Activated naive CD4-positive, alpha-beta T cell treated with Interleukin-2 at 50 U/mL for 16 hours (primary cell): Measurements from ENCODE around the gene DUSP15.

Experiments used
- DNase-seq: peaks from one replicate; pipeline ENCODE4 v3.0.0-alpha.2; 2020

DUSP15 gene

DNA sequence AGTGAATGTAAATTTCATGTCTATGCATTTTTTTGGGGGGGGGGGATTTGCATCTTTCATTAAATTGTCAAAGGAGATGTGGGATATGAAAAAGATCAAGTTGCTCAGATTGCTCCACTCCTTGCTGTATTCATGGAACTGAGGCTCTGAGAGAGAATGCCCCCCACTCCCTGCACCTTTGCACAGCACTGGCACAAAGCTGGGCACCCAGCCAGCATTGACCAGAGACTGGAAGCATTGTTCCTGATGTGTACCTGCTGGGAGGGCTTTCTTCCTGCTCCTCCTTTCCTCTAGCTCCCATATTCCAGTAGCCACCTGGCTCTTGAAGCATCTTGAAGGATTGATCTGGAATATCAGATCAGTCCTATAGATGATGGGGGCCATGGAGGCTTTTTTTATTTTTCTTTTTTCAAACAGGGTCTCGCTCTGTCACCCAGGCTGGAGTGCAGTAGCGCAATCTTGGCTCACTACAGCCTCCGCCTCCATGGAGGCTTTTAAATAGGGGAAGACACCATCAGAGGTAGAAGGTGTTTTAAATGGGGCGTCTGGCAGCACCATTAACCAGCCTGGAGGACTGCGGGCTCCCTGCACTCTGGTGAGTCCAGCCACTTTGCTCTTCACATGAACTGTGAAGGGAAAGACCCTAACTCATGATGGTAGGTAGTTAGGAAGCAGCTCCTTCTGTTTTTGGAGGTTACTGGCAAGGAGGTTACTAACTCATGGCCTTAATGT is 10.9 kb downstream of the DUSP15 start:
- DNase-seq, result no peak

DNA sequence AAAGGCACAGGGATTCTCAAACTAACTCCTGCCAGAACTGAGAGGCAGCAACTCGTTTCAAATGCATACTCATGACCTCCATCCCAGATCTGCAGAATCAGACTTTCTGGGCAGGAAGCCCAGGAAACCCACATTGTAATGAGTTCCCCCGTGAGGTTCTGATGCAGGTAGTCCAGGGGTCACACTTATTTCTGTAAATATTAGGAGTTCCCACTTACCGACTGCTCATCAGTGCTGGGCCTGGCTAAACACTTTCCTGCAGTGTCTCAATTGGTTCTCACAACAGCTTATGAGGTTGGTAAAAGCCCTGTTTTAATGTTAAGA is 11.6 kb downstream of the DUSP15 start:
- DNase-seq, result no peak

DNA sequence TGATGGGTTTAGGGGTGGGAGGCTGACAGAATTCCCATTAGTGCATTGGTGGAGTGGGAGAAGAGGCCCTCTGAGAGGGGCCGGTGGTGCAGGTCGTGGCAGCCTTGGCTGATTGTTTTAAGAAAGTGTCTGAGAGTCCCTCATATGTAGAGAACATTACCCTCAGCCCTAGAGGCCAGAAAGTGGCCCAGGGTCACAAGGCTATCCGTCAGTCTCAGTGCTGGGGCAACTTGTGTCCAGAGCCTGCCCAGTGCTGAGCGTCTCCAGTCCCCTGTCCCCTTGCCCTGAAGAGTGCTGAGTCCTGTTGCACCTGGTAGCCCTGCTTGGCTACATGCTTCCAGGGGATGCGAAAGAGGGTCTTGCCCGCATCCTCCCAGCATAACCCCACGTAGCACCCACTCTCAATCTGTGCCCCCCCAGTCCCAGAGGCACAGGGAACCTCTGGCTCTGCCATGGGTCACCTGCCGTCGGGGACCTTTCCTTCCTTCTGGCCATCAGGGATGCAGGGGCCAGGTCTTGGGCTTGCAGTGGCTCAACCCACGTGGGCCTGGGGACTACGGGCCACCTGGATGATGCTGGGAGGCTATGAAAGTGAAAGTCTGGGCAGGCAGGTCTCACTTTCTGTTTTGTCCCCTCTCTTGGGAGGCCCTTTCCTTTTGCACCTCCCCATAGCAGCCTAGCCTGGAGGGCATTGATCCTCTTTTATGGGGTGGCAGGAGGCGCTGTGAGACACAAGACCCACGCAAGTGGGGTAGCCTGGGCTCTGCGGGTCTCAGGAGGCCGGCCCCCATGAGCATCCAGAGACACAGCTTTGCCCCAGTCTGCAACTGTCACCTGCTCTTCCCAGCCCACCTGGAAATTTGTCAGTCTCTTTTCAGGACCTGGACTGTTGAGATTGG is 12.2 kb downstream of the DUSP15 start:
- no peak for DNase-seq

DNA sequence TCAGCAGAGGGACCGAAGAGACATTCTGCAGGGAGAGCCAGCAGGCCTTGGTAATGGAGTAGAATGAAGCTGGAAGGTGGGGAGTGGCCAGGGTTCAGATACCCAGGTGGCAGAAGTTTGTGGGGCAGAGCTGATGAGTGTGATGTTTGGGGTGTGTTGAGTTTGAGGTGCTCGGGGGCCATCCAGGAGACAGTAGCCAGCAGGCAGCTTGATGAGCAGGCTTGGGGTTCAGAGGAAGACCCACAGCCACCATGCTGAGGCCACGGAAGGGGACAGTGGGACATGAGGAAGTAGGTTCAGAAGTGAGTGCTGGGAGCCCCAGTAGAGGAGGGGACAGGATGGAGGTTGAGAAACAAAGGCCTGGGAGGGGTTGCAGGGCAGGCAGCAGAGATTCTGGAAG is 13.8 kb downstream of the DUSP15 start:
- DNase-seq, result no peak

DNA sequence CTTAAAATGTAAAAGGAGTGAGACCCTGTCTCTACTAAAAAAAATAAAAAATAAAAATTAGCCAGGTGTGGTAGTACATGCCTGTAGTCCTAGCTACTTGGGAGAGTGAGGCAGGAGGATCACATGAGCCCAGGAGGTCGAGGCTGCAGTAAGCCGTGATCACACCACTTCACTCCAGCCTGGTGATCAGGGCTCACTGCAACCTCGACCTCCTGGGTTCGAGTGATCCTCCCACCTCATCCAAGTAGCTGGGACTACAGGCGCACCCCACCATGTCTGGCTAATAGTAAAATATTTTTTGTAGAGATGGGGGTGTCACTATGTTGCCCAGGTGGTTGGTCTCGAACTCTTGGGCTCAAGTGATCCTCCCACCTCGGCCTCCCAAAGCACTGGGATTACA is 16.8 kb downstream of the DUSP15 start:
- no peak for DNase-seq

DNA sequence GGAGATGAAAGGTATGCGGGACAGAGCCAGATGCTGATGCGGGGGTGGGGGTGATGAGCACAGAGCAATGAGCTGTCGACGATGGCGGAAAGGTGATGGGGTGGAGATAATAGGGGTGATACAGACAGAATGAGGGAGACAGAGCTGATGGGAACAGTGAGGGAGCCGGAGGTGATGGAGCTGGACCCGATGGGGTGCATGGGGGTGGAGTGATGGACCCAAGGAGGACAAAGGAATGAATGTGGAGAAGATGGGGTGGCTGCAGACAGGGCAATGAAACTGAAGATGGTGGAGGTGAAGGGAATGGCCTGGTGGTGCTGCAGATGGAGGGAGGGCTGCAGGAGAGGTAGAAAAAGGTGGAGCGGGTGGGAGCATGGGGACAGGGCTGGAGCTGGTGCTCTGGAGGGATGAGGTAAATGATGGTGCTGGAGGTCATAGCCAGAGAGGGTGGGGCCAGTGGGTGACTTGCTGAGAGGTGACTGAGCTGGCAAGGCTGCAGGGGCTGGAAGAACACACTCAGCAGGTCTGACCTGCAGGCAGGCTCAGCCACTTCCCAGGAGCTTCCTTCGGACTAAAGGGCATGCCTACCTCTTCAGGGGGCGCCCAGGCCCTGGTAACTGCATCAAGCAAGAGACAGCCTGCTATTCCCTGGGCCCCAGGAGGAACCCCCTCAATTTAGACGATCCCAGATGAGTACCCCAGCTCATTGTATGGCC is 18.9 kb downstream of the DUSP15 start:
- DNase-seq, result no peak

DNA sequence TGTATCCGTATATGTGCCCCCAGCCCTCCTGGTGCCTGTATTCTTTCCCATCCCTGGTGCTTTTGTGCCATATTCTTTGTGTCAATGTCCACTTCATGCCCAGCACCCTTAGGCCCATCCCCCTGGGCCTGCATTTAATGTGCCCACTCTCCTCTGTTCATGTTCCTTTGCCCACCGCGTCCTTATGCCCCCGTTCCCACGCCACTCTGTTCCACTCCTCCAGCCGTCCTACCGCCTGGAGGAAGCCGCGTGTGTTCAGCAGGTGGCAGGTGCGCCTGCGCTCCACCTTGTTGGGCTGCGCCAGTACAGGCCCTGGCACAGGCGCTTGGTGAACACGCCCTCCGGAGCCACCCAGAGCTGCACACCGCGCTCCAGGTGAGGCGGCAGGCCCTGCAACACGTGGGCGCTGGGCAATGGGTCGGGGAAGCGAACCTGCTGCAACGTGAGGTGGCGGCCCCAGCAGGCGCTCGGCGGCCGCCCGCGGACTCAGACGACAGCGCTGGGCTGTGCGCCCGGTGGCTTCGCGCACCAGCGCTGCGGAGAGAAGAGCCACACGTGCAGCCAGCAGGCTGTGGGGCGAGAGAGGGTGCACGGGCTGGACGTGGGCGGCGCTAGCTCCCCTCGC is 20.9 kb downstream of the DUSP15 start:
- DNase-seq, result no peak

DNA sequence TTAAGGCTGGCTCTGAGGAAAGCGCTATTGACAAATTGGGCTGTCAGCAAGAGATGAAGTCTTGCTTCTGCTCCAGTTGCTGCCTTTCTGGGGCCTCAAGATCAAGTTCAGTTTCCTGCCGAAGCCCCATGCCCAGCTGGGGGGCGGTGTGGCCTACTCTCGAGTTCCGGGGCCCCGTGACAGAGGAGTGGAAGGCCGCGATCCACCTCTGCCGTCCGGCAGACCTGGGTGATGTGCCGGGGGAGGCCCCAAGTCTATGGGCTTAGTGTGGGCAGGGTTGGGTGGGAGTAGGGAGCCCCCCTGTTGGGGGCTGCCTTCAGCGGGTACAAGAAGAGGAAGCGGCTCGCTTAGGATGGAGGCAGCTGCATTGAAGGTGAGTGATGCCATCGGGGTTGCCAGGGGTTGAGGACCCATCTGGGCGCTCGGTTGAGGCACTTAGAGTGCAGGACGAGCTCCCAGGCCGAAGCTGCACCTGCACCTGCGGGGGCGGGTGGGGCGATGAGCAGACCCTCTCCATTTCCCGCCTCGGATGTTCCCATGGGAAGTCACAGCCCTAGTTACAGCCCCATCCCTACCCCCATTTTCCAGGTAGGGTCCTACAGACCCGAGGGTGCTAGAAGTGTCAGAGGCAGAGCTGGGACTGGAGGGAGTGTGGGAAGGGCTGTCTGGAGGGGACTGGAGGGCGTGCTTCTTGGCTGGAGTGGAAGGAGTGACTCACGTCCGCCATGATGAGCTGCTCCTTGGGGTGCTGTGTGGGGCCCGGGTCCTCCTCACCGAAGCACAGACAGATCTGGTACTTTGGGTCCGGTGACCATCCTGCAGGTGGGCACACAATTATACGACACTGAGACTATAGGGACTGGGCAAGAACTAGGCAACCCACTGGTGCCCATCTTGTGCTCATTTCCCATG is 22.0 kb downstream of the DUSP15 start:
- DNase-seq, result no peak

DNA sequence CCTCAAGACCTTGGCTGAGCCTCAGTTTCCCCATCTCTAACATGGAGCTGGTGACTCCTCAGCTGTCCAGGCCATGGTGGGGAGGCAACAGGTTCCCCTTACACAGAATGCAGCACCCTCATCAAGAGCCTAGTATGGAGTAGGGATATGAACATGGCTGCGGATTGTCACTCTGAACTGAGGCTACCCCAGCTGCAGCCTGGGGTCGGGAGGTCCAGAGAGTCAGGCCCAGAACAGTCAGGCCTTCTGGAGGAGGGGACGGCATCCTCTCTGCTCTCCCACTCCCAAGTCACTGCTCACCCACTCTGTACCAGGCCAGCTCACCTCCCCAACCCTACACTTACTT is 23.6 kb downstream of the DUSP15 start:
- no peak for DNase-seq

DNA sequence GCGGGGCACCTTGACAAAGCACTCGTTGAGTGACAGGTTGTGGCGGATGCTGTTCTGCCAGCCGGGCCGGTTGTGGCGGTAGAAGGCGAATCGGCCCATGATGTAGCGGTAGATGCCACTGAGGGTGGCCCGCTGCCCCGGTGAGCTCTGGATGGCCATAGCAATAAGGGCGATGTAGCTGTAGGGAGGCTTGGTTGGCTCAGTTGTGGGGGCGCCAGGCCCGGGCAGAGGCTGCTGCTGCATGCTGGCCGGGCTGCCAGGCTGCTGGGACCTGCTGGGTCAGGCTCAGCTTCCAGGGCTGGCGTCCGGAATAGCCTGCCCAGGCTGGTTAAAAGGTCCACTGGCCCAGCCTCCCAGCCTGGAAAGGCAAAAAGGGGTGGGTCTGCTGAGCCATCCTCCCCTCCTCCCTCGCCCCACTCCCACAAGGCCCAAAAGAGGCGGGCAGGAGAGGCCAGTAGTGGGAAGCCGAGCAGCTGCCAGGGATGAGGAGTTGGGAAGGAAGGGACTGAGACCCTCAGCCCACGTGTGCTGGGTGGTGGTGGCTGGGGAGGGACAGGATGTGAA is 24.9 kb downstream of the DUSP15 start, which contains the start of gene FOXS1:
TSS of gene FOXS1 (minus strand) at position 305 of the 564 bp plus-strand sequence. CDS start at position 243, 62 bp downstream.
- DNase-seq, result no peak

DNA sequence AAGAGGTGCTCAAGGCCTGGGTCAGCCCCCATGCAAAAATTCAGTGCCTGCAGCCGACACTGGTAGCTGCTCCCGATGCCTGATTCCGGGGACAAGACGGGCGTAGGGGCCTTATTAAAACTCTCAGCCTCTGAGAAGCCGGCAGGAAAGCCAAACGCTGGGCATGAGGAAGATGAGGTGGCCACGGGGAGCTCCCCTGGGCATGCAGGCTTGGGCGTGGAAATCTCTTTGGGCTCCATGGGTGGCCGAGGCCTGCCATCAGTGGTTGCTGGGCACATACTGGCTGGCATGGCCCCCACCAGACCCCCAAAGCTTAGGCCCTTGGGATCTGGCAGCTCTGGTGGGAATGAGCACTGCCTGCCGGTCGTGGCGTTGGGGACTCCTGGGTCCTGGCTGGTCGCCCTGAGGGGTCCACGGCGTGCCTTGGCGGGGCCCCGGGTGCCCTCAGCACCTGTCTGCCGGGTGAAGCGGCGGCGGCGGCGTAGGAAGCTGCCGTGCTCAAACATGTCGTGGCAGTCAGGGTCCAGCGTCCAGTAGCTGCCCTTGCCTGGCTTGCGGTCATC is 25.5 kb downstream of the DUSP15 start:
- no peak for DNase-seq

DNA sequence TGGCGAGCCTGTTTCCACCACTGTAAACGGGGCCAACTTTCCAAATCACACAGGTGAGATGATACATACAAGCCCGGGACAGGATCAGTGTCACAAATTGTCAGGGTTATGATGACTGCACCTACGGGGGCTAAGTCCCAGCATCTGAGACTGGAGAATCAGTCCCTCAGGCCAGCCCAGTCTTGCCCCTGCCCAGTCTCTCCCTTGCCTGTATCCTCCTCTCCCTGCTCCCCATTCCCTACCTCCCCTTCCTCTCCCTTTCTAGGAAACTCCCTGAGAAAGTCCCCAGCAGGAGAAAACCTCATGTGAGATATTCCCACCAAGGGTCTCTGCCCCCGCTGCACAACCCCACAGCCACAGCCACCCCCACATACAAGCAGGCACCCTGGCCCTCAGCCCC is 26.4 kb downstream of the DUSP15 start:
- DNase-seq, result no peak

DNA sequence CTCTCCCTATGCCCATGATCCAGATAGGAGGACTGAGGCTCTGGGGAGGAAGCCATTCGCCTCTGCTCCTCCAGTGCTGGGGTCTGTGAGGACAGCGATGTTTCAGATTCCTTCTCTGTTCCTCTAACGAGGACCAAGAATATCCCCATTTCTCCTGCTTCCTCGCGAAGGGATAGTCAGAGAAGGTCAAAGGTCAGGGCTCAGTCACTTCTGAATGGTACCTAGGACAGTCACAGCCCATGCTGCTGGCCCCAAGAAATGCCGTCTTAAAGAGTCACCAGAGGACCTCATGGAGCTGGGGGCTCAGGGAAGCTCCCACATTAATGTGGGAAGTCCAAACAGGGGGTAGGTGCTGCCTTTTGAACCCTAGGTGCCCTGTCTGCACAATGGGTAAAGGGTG is 27.0 kb downstream of the DUSP15 start:
- no peak for DNase-seq

DNA sequence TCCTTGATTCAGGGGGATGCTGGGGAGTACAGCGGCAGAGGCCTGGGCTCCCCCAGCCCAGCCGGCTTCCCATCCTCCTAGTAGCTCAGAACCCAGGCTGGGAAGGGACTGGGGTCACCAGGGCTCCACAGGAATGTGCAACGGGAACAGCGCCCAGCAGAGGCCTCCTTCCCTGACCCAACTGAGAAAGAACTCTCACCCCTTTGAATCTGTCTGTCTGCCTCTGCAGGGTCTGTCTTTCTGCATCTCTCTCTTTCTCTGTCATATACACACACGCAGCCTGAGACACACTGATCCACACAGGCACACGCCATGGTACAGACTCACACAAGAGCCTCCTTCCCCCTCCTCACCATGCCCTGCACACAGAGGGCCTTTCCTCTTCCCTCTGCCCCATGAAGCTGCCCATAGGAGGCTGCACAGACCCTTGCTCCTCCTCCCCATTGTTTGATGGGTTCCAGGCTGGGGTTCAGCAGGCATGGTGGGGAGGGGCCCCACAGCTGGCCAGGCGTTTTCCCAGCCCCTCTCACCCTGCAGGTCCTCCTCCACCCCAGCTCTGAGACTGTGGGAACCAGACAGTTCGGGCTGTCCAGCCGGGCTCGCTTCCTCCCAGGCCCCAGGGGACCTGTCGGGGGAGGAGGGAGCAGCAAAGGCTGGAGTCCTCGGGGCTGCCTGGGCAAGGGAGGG is 27.7 kb downstream of the DUSP15 start:
- DNase-seq, result no peak

DNA sequence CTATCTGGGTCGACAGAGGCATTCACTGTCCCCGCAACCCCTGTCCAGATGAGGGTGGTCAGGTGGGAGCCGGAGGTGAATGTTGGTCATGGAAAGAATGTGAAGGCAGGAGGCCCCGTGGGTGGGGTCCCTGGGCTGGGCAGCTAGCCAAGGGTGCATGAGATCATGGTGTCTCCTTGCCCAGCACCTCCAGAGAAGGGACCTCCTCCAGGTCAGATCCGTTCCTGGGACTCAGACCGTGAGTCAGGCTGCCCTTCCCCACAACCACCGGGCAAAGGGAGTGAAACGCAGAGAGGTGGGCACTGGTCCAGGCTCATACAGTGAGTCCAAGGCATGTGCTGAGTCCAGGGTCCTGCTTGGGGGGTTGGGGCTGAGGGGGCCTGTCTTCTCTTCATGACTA is 28.4 kb downstream of the DUSP15 start:
- DNase-seq, result no peak

DNA sequence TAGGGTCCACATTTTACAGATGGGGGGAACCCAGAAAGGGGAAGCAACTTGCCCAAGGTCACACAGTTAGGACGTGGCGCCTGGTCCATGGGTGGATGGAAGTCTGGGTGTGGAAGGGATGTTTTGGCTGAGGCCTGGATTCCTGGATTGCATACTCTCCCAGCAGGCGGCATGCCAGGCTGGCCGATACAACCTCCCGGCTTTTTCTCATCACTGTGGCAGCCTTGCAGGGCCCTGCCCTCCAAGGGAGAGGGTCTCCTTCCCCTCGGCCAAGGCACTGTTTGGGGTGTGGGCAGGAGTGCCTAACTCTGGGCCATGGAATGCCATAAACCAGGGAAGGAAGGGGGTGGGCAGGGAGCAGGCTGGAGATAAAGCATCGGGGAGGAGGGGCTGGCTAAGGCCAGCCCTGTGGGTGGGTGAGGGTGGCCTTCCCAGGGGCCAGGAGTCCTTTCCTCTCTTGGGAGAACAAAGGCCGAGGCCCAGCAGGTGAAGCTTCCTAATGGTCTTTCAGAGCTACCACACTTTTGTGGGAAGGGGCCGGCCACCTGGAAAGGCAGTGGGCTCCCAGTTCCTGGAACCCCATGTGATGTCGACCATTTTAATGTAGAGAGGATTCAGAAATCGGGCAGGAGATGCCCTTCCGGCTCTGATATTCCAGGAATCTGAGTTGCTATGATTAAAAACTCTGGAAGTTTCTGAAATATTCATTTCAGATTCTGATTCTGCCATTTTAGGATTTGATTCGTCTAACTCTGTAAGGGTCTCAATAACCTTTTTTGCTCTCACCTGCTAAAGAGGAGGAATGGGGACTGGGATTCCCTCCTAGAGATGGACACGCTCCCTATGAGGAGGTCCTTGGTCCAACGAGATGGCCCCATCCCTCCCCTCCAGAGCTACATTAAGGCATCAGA is 29.2 kb downstream of the DUSP15 start:
- no peak for DNase-seq

DNA sequence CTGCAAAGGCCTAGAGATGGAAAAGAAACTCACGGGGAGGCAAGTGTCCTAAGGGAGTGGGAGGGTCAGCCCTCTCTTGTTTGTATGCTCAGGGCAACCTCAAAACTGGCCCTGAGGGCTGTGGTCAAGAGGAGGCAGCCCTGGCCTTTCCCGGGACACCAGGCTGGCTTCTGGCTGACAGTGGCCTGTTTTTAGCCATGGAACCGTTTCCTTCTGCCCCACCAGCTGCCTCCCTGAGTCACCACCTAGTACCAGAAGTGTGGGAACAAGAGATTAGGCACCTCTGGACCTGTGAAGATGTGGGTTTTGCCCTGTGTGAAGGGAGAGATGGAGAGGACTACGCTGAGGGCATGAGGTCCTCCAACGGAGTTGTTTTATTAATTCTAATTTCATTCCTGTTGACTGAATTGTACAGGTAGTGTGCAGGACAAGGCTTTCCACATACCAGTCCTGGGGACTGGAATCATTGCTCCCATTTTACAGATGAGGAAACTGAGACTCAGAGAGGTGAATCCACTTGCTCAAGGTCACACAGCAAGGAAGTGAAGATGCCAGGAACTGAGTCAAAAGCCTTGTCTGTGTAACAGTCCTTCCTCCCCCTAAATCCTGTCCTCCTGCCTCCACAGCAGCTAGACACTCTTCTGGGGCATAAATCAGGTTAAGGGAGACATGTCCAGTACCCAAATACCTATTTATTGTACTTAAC is 30.4 kb downstream of the DUSP15 start:
- DNase-seq, result no peak

DNA sequence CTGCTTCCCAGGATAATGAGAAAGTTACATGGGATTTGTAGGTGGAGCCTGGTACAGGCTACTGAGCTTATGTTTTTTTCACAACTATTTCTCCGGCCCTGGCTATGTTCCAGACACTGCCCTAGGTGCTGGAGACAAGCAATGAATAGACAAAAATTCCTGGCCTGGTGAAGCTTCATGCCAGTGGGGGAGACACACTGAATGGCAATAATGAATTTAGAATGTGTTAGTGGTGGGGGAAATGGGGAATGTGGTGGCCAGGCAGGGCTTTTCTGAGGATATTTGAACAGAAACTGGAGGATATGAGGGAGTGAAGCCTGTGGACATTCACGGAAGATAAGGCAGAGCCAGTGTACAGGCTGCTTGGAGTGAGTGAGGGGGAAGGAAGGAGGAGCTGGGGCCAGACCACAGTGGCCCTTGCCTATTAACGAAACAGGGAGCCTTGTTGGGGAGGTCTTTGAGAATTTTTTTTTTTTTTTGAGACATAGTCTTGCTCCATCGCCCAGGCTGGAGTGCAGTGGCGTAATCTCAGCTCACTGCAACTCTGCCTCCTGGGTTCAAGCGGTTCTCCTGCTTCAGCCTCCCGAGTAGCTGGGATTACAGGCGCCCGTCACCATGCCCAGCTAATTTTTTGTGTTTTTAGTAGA is 31.6 kb downstream of the DUSP15 start:
- DNase-seq, result no peak
